Activated naive CD8-positive, alpha-beta T cell treated with anti-CD3 and anti-CD28 coated beads, Interleukin-2, amount 50 U/mL, for 24 hours (primary cell): ENCODE results near the gene FEZF1.

Experiments
- ATAC-seq: fragments of 150-1000 bp; cut with Tn5 transposase; one replicate; pipeline ENCODE4 v1.10.0; 2021
- DNase-seq: peaks from one replicate; pipeline ENCODE4 v3.0.0; 2021
- H3K27ac Mint-ChIP-seq: one replicate; pipeline ENCODE4 v1.8.0; 2021; ENCODE audit warnings: mild to moderate bottlenecking, mixed read lengths
- H3K27me3 Mint-ChIP-seq: one replicate; pipeline ENCODE4 v1.8.0; 2021; ENCODE audit warnings: mixed read lengths
- H3K36me3 Mint-ChIP-seq: one replicate; pipeline ENCODE4 v1.8.0; 2021; ENCODE audit warnings: low read depth, mixed read lengths
- H3K4me1 Mint-ChIP-seq: one replicate; pipeline ENCODE4 v1.8.0; 2021; ENCODE audit warnings: mixed read lengths
- H3K4me3 Mint-ChIP-seq: one replicate; pipeline ENCODE4 v1.8.0; 2021; ENCODE audit warnings: mild to moderate bottlenecking, moderate library complexity, mixed read lengths
- H3K9me3 Mint-ChIP-seq: one replicate; pipeline ENCODE4 v1.8.0; 2021; ENCODE audit warnings: mixed read lengths

The FEZF1 gene

DNA sequence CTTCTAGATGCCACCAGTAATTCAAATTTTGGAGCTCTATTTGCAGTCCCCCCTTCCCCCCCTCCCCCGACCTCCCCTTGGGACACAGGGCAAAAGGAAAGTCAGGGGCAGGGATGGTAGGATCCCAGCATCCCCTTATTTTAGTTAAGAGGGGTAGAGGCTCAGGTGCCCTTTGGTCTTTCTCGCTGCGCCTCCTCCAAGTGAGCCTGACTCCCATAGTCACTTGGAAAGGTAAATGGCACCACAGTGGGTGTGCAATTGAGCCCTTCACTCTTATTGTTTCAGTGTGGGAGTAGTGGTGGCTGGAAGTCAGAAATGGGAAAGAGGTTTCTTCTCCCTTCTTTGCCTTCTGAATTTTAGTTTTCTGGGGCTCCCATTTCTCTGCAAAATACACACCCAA lies 8.2 kb upstream of the FEZF1 start:
- Mint-ChIP-seq H3K36me3 (peaks cover 4% of the 10 kb centered on the region), H3K4me1 (peaks cover 7% of the 10 kb centered on the region), H3K9me3 (peaks cover 3% of the 10 kb centered on the region), H3K4me3 (no peak overlapping the region), H3K27me3 (peaks cover 77% of the 10 kb centered on the region), H3K27ac (no peak overlapping the region)
- no peak for ATAC-seq
- DNase-seq, result no peak

DNA sequence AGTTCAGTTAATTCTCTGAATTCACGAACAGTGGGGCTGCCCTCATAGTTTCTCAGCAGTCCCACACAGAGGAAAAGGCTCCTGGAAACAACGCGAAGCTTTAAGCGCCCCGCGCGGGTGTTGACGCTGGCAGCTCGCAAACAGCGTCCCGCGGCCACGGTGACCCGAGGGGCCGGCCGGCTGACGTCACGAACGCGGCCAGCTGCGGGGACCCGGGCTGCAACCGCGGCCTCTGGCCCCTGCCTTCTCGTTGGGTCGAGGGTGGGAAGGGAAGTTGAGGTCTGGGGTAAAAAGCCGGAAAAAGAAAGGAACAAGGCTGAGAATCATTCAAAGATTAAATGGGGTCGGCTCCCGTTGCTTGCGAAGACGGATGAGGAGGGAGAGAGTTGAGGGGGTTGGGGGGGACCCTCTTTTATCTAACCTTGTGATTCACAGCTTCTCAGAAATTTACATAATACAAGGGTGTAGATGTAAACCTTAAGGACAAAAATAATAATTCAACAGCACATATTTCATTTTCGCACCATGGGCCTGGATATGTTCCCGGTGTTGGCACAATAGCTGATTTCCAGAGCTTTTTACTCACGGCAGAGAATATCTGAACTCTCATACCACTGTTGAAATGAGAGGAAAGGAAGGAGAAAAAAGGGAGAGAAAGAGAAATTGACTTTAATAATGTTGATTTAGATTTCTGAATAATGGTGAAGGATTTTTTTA lies 7.3 kb upstream of the FEZF1 start:
- ATAC-seq, result no peak
- Mint-ChIP-seq H3K4me1 (peaks cover 7% of the 10 kb centered on the region), H3K9me3 (peaks cover 3% of the 10 kb centered on the region), H3K4me3 (no peak overlapping the region), H3K36me3 (peaks cover 4% of the 10 kb centered on the region), H3K27ac (no peak overlapping the region), H3K27me3 (peaks cover 77% of the 10 kb centered on the region)
- DNase-seq, result no peak

DNA sequence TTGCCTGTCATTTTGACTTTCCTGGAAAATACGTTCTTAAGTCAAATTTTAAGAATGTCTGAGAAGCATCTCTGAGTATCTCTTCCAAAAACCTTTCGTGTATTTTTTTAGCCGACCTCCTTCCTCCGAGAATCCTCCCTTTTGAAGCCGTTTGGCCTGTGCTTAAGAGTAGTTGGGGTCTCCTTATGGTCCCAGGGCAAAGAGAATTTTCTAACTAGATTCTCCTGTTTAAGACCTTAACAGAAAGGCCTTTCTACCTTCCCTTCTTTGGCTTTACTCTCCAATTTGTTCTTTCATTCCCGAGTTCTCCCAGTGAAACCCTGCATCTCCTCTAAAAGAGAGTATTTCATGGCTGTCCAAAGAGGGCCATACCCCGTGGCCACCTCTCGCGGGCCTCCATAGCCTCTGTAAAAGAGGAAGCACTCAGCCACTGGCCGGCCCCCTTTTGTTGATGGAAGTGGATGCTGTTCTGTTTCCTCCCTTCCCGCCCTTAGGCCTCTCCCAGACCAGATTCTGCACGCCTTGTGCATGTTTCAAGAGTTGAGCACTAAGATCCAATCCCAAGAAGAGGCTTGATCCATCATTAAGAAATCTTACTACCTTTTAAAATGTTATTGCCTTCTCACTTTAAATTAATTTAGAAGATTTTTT lies 6.6 kb upstream of the FEZF1 start:
- DNase-seq (no peak), ATAC-seq (no peak)
- Mint-ChIP-seq H3K9me3 (peaks cover 3% of the 10 kb centered on the region), H3K4me1 (peaks cover 7% of the 10 kb centered on the region), H3K27ac (no peak overlapping the region), H3K27me3 (peaks cover 80% of the 10 kb centered on the region), H3K36me3 (peaks cover 7% of the 10 kb centered on the region), H3K4me3 (no peak overlapping the region)

- ATAC-seq (no peak), DNase-seq (no peak)
- Mint-ChIP-seq H3K9me3 (peaks cover 3% of the 10 kb centered on the region), H3K4me1 (peaks cover 7% of the 10 kb centered on the region), H3K27me3 (peaks cover 80% of the 10 kb centered on the region), H3K36me3 (peaks cover 7% of the 10 kb centered on the region), H3K4me3 (no peak overlapping the region), H3K27ac (no peak overlapping the region)
Measured at GRCh38 chr7:122310119-122311021, 5.8 kb upstream of the FEZF1 start.

GRCh38 chr7:122309421-122309820 lies 4.9 kb upstream of the FEZF1 start:
- Mint-ChIP-seq H3K36me3 (peaks cover 4% of the 10 kb centered on the region), H3K4me1 (peaks cover 7% of the 10 kb centered on the region), H3K9me3 (no peaks in the 10 kb centered on the region), H3K27ac (no peak overlapping the region), H3K4me3 (no peak overlapping the region), H3K27me3 (peaks cover 78% of the 10 kb centered on the region)
- ATAC-seq, result no peak
- DNase-seq, result no peak

DNA sequence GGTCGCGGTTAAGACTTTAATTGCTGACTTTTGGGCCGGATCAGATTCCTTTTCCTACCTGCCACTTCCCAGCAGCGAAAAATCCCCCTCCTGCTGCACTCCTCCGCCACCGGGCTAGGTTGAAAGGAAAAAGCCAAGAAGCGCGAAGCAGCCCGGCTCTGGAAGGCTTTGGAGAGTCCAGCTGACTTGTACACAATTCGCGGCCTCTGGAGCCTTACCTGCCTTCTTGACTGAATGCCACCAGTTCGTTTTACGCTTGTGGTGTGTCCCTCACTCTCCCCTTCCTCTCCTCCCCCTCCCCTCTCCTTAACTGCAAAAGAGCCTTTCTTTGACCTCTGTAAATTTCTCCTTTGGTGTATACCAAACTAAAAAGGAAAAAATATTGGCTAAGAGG lies 2.7 kb upstream of the FEZF1 start:
- Mint-ChIP-seq H3K4me1 (peaks cover 8% of the 10 kb centered on the region), H3K36me3 (peaks cover 4% of the 10 kb centered on the region), H3K9me3 (no peaks in the 10 kb centered on the region), H3K4me3 (no peak overlapping the region), H3K27me3 (peaks cover 80% of the 10 kb centered on the region), H3K27ac (no peak overlapping the region)
- ATAC-seq (no peak), DNase-seq (no peak)

GRCh38 chr7:122306320-122307227 lies 2.0 kb upstream of the FEZF1 start:
- peaks cover 80% of the 10 kb centered on the region for H3K27me3 Mint-ChIP-seq
- H3K4me3 Mint-ChIP-seq, result no peak overlapping the region
- H3K36me3 Mint-ChIP-seq, result peaks cover 4% of the 10 kb centered on the region
- no peak for DNase-seq
- peaks cover 8% of the 10 kb centered on the region for H3K4me1 Mint-ChIP-seq
- H3K27ac Mint-ChIP-seq, result no peak overlapping the region
- ATAC-seq, result no peak
- no peaks in the 10 kb centered on the region for H3K9me3 Mint-ChIP-seq

DNA sequence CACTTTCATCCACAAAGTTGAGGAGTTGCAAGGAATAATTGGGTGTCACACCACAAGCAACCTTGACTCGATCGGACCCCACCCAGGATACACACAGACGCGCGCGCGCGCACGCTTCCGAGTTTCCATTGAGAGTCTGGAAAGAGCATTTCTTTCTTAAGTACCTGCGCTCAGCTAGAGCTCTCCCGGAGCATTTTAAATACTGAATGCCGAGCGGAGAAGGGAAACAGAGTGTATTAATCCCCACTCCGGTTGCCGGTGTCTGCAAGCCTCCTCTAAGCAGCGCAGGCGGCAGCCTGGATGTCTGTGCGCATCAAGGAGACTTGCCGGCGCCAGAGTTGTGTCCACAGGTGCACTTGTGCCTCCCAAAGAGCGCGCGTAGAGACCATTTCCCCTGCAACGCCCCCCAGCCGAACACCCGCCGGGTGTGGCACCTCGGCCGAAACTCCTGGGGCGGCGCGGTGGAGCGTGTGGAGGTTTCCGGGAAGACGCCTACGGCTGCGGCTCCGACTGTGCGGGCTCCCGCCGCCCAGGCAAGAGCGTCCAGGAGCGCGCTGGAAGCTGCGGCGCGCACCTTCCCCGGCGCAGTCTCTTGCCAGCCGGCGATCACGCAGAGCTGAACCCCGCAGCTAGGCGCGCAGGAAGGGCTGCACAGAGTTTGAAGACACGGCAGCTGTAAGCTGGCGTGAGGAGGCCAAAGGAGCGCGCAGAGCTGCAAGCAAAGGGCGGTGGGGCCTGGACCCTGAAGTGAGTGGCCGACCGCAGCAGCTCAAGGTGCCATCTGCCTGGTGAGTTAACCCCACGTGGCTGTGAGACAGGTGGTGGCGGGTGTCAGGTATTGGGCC lies 1.1 kb upstream of the FEZF1 start:
- H3K27ac Mint-ChIP-seq, result no peak overlapping the region
- no peaks in the 10 kb centered on the region for H3K9me3 Mint-ChIP-seq
- no peak for DNase-seq
- peaks cover 80% of the 10 kb centered on the region for H3K27me3 Mint-ChIP-seq
- no peak for ATAC-seq
- H3K36me3 Mint-ChIP-seq, result peaks cover 6% of the 10 kb centered on the region
- H3K4me1 Mint-ChIP-seq, result peaks cover 3% of the 10 kb centered on the region
- no peak overlapping the region for H3K4me3 Mint-ChIP-seq

GRCh38 chr7:122304996-122305421 lies 459 bp upstream of the FEZF1 start:
- ATAC-seq (no peak), DNase-seq (no peak)
- H3K36me3 Mint-ChIP-seq, result peaks cover 6% of the 10 kb centered on the region
- H3K9me3 Mint-ChIP-seq, result no peaks in the 10 kb centered on the region
- H3K27me3 Mint-ChIP-seq, result peaks cover 85% of the 10 kb centered on the region
- no peak overlapping the region for H3K27ac Mint-ChIP-seq
- H3K4me1 Mint-ChIP-seq, result peaks cover 3% of the 10 kb centered on the region
- H3K4me3 Mint-ChIP-seq, result no peak overlapping the region

DNA sequence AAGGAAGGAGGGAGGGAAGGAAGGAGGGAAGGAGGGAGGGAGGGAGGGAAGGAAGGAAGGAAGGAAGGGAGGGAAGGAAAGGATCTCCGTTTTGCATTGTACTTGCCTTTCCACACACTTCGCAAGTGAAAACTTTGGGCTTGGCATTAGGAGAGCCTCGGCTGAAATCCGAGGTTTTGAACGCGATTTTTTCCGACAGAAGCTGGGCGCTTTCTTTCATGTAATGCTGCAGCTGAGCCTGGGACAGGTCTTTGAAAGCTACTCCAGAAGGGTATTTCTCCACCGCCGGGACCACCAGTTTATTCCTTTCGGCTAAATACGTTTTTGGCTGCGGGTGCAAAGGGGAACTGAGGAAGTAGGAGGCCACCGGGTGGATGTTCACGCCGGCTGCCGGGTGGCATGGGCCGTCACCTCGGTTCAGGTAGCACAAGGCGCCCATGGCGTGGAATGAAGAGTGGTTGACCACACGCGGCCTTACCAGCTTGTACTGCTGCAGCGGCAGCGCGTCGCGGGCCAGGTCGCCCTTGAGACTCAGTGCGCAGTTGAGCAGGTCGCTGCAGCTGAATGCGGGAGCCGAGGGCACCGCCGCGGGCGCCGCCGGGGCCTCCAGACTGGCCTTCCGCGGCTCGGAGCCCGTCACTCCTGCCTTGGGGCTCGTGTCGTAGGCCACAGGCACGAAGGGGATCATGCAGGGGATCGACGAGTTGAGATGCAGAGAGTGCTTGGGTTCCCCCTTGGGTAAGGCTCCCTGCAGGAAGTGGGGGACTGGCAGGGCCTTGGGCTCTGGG lies 825 bp downstream of the FEZF1 start:
- no peak overlapping the region for H3K4me3 Mint-ChIP-seq
- peaks cover 86% of the 10 kb centered on the region for H3K27me3 Mint-ChIP-seq
- H3K4me1 Mint-ChIP-seq, result peaks cover 1% of the 10 kb centered on the region
- H3K27ac Mint-ChIP-seq, result no peak overlapping the region
- H3K9me3 Mint-ChIP-seq, result peaks cover 8% of the 10 kb centered on the region
- peaks cover 6% of the 10 kb centered on the region for H3K36me3 Mint-ChIP-seq
- DNase-seq (no peak), ATAC-seq (no peak)

DNA sequence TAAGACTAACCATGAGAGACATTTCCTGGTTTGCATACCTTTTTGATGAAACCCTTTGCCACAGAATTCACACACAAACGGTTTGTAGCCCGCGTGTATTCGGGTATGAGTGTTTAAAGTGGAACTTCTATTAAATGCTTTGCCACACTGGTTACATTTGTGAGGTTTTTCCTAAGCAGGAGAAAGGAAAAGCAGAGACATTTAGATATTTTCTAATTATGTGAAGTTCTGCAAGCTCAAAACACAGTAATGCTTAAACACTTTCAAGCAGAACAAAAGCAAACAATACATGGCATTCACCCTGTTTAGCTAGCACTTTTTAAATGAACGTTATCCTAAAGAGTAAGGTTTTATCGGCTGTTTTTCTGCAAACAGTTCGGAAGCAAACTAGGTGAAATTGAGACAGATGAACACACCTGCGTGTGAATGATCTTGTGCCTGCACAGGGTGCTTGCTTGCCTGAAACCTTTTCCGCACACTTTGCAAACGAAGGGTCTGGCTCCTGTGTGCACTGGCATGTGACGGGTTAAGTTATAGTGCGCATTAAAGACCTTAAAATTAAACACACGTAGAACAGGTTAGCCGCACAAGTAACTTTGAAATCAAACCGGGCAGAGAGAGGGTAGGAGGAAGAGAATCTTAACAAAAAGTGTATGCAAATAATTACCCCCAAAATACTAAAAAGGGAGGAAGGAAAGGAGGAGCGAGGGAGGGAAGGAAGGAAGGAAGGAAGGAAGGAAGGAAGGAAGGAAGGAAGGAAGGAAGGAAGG lies 1.6 kb downstream of the FEZF1 start:
- H3K27ac Mint-ChIP-seq, result no peak overlapping the region
- DNase-seq (no peak), ATAC-seq (no peak)
- peaks cover 10% of the 10 kb centered on the region for H3K9me3 Mint-ChIP-seq
- H3K4me1 Mint-ChIP-seq, result peaks cover 1% of the 10 kb centered on the region
- H3K36me3 Mint-ChIP-seq, result peaks cover 6% of the 10 kb centered on the region
- H3K27me3 Mint-ChIP-seq, result peaks cover 87% of the 10 kb centered on the region
- no peak overlapping the region for H3K4me3 Mint-ChIP-seq
